ENCODE data around the gene WDR47. TPM values are rescaled to one million over a fixed set of nuclear protein-coding genes. Genes with fewer than 3 reads are reported as not detected.

Gene WDR47
- 10.6 TPM for polyA plus RNA-seq (2013, experiment 1 of 2; ENCODE audit: insufficient read length)
- polyA plus RNA-seq (2013, experiment 2 of 2; ENCODE audit: insufficient read length), result 9.6 TPM

- DNase-seq, result peak; percentile 96
Observed at GRCh38 chr1:109041621-109042468, at the start of gene WDR47. WDR47 (minus strand) TSS chr1:109042102; CDS start chr1:109023512, 18,590 bp downstream.

- DNase-seq, result peak; percentile 47
Observed at GRCh38 chr1:109091078-109091838, 49.4 kb upstream of the WDR47 start.

- peak; percentile 93 for DNase-seq
Observed at GRCh38 chr1:109090196-109091077, 48.5 kb upstream of the WDR47 start, which contains the start of gene TMEM167B. TMEM167B (plus strand) TSS chr1:109090764; CDS start chr1:109090873, 109 bp downstream.

- peak; percentile 56 for DNase-seq
Observed at GRCh38 chr1:109089242-109090015, 47.5 kb upstream of the WDR47 start.

- DNase-seq, result peak; percentile 18
Observed at GRCh38 chr1:109084563-109085517, 42.9 kb upstream of the WDR47 start.

GRCh38 chr1:109083923-109084322, 42.0 kb upstream of the WDR47 start:
- no peak for DNase-seq

GRCh38 chr1:109083501-109083900, 41.6 kb upstream of the WDR47 start:
- DNase-seq, result no peak

- DNase-seq, result no peak
Observed at GRCh38 chr1:109080441-109081082, 38.7 kb upstream of the WDR47 start.

GRCh38 chr1:109079240-109079622, 37.3 kb upstream of the WDR47 start:
- DNase-seq, result no peak

GRCh38 chr1:109078317-109078716, 36.4 kb upstream of the WDR47 start:
- DNase-seq, result no peak

GRCh38 chr1:109075531-109076490, 33.9 kb upstream of the WDR47 start, which contains the start of gene TAF13:
TAF13 (minus strand) TSS chr1:109076003; CDS start chr1:109075947, 56 bp downstream.
- DNase-seq, result peak; percentile 97

GRCh38 chr1:109069294-109069693, 27.4 kb upstream of the WDR47 start:
- DNase-seq, result no peak

- DNase-seq, result no peak
Observed at GRCh38 chr1:109067883-109068282, 26.0 kb upstream of the WDR47 start.

GRCh38 chr1:109065137-109065536, 23.2 kb upstream of the WDR47 start:
- DNase-seq, result no peak

GRCh38 chr1:109061183-109061582, 19.3 kb upstream of the WDR47 start:
- DNase-seq, result no peak

GRCh38 chr1:109060707-109061106, 18.8 kb upstream of the WDR47 start:
- DNase-seq, result no peak

GRCh38 chr1:109059026-109059425, 17.1 kb upstream of the WDR47 start:
- DNase-seq, result no peak

- no peak for DNase-seq
Observed at GRCh38 chr1:109056064-109056463, 14.2 kb upstream of the WDR47 start.
